Spleen (tissue), 11 donors: ENCODE results near the gene LUZP4. TPM values are rescaled to one million over a fixed set of nuclear protein-coding genes. Genes with fewer than 3 reads are reported as not detected.
"Not testable (repeated sequence)": the region's sequence is repeated elsewhere in the genome, so short reads cannot be mapped to it uniquely, and the experiment has no call there.

ENCODE experiments used
- DNase-seq: peaks from one replicate; pipeline ENCODE4 v3.0.0-alpha.2; 2020
- H3K27ac ChIP-seq, 8 donors: fragments of 200-600 bp; sonication (generic) in 7 of 8; 1 replicate in 4 of 8; 2 replicates in 4 of 8; pipeline versions ENCODE4 v1.5.0 to v1.8.0; 2016 to 2021; ENCODE audit warnings: inconsistent platforms in 4 of 8, mild to moderate bottlenecking in 4 of 8, moderate library complexity in 1 of 8
- H3K27me3 ChIP-seq, 7 donors: fragments of 200-600 bp; sonication (generic) in 6 of 7; replicated peaks in 1 of 7; 1 replicate in 4 of 7; 2 replicates in 3 of 7; pipeline versions ENCODE4 v1.5.0 to v1.8.0; 2016 to 2021; ENCODE audit warnings: inconsistent platforms in 3 of 7, mild to moderate bottlenecking in 1 of 7
- H3K36me3 ChIP-seq, 6 donors: fragments of 200-600 bp; sonication (generic) in 5 of 6; 1 replicate in 4 of 6; 2 replicates in 2 of 6; pipeline versions ENCODE4 v1.5.0 to v1.8.0; 2016 to 2021; ENCODE audit warnings: inconsistent platforms in 2 of 6
- H3K4me1 ChIP-seq, 6 donors: fragments of 200-600 bp; sonication (generic) in 5 of 6; 1 replicate in 3 of 6; 2 replicates in 3 of 6; pipeline versions ENCODE4 v1.5.0 to v1.8.0; 2016 to 2021; ENCODE audit warnings: inconsistent platforms in 3 of 6
- H3K4me3 ChIP-seq, 8 donors: fragments of 200-600 bp; sonication (generic) in 7 of 8; 1 replicate in 4 of 8; 2 replicates in 4 of 8; pipeline versions ENCODE4 v1.5.0 to v1.8.0; 2016 to 2021; ENCODE audit warnings: inconsistent platforms in 4 of 8, mild to moderate bottlenecking in 4 of 8, moderate library complexity in 2 of 8
- H3K9me3 ChIP-seq, 8 donors: fragments of 200-600 bp; sonication (generic) in 7 of 8; 1 replicate in 4 of 8; 2 replicates in 4 of 8; pipeline versions ENCODE4 v1.5.0 to v1.8.0; 2016 to 2021; ENCODE audit warnings: inconsistent platforms in 4 of 8
- POLR2A ChIP-seq, 3 donors: fragments of 450-650 bp; IDR thresholded peaks; one replicate each; pipeline ENCODE4 v1.5.1; 2017; ENCODE audit warnings: antibody characterized with exemption in 3 of 3, mild to moderate bottlenecking in 1 of 3
- POLR2AphosphoS5 ChIP-seq, 3 donors: sonication (generic); formaldehyde crosslinking; IDR thresholded peaks; one replicate each; pipeline ENCODE4 v1.5.1; 2017; ENCODE audit warnings: antibody characterized with exemption in 3 of 3
- WGBS, 5 donors: extraction: QIAGEN DNeasy Blood & Tissue Kit in 3 of 5; methylation state at CpG; one replicate each; pipeline versions ENCODE4 v1.1.5 to v1.1.7; 2013 to 2018; 5-methylcytosine and 5-hydroxymethylcytosine counted together
- intact Hi-C: fragments of 100-400 bp; cut with DNase I; formaldehyde crosslinking; loops from one replicate; pipeline ENCODE4 v1.15.0; 2023; ENCODE audit warnings: low total_unique reads
- polyA plus RNA-seq, 3 donors: library from polyadenylated mRNA; stranded (reverse); fragments of 200-250 nt; gene quantifications; one replicate each; pipeline ENCODE4 v1.2.1, GENCODE V29; 2013
- total RNA-seq, 7 donors: library from RNA; depleted of rRNA in 3 of 7; stranded (reverse); fragments of >200 nt in 3 of 7; fragmentation: NEBNext Ultra II Directional in 4 of 7; extraction: Animal tissue kit (Norgen Biotek cat#: 25700) in 4 of 7; gene quantifications; one replicate each; pipeline versions ENCODE4 v1.1.0 to v1.2.1, GENCODE V29; 2016 to 2021
- TF ChIP-seq, protein P1 (sequence below), 11 experiments: fragments of 200-600 bp in 7 of 11; fragments of 450-650 bp in 4 of 11; sonication (generic) in 4 of 11; IDR thresholded peaks in 8 of 11; conservative IDR thresholded peaks in 3 of 11; 1 replicate in 7 of 11; 2 replicates in 4 of 11; pipeline versions ENCODE4 v1.4.0 to v1.8.0; 2016 to 2021; ENCODE audit warnings: antibody characterized with exemption in 11 of 11, inconsistent platforms in 4 of 11, mild to moderate bottlenecking in 1 of 11
- donor health status: healthy with polysubstance abuse.
- donor health status: DM: no; HTN: no; CAD: no; lungs with moderate emphysema.
- donor health status: DM: no; HTN: no; CAD: no.
- donor health status: Bipolar disorder and iron deficiency.
- donor health status: healthy.
- donor health status: DM: no; HTN: no; CAD: no.
- donor health status: DM: yes; HTN: yes; CAD: no.

LUZP4 gene
- total and polyA plus RNA-seq, 10 donors = not detected

DNA sequence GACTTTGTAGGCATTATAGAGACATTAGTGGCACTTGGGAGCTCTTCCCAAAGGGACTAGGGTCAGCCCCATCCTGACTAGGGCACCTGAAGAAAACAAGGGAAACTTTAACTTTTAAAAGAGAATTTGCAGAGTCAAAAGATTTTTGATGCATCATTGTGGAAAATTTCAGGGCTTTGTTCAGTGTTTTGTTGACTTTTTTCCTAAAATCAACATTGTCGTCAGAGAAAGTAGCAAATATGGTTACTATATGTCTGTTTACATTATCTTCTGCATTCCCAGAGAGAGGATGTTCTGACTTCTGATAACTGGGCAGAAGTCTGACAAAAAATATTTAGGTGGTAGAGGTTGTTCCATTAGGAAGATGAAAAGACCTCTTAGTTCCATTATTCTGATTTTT lies 51.9 kb downstream of the LUZP4 start:
- intact Hi-C loops = no loop called here
- TF ChIP-seq, protein P1, sequence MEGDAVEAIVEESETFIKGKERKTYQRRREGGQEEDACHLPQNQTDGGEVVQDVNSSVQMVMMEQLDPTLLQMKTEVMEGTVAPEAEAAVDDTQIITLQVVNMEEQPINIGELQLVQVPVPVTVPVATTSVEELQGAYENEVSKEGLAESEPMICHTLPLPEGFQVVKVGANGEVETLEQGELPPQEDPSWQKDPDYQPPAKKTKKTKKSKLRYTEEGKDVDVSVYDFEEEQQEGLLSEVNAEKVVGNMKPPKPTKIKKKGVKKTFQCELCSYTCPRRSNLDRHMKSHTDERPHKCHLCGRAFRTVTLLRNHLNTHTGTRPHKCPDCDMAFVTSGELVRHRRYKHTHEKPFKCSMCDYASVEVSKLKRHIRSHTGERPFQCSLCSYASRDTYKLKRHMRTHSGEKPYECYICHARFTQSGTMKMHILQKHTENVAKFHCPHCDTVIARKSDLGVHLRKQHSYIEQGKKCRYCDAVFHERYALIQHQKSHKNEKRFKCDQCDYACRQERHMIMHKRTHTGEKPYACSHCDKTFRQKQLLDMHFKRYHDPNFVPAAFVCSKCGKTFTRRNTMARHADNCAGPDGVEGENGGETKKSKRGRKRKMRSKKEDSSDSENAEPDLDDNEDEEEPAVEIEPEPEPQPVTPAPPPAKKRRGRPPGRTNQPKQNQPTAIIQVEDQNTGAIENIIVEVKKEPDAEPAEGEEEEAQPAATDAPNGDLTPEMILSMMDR (IDR thresholded peaks at IDR 0.05 in 8 of 11, conservative IDR thresholded peaks at IDR 0.05 in 3 of 11) = no peak
- TF ChIP-seq POLR2A (IDR thresholded peaks at IDR 0.05) = no peak
- no peak for TF ChIP-seq POLR2AphosphoS5 (IDR thresholded peaks at IDR 0.05)
- Histone ChIP-seq H3K4me1 (no peaks in the 10 kb centered on the region), H3K27me3 (no peaks in the 10 kb centered on the region), H3K4me3 (no peak overlapping the region), H3K36me3 (no peaks in the 10 kb centered on the region), H3K9me3 (no peaks in the 10 kb centered on the region), H3K27ac (no peak overlapping the region)
- DNase-seq = no peak
- WGBS, 5 donors = 84 to 100% (median 89%) methylated on average over 1 of the region's 1 CpG

DNA sequence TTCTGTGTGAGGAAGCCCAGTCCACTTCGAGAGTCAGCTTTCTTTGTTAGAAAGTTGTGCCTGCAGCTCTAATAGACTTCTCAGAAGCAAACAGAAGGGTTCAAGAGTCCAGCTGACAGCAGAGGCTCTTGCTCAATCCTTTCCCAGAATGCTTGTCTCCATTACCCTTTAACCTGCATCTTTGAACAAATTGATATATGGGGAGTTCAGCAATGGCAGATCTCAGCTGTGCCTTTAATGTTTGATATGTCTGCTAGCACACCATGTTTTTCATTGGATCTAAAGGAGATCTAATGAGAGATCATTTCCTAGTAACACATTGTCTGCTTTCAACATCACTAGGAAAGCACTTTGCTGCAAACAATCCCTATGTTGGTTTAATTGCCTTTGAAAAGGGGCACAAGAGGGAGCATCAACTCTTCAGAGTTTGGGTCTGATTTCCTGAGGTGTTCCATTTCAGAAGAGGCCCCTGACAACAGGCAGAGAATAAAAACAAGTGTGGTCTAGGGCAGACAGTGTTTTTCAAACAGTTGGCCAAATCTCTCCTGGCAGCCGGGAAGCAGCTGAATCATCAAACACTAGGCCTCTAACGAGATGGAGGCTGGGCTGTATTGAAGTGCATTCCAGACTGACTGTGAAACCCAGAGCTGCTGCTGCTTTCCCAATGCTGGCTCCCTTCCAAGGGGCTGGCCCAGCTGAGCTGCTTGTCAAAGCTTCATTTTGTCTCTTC lies 55.5 kb downstream of the LUZP4 start:
- no peaks in the 10 kb centered on the region for H3K9me3 ChIP-seq
- no peak for TF ChIP-seq POLR2A (IDR thresholded peaks at IDR 0.05)
- peak in 1 of 3 donors; percentile 13 for TF ChIP-seq POLR2AphosphoS5 (IDR thresholded peaks at IDR 0.05)
- H3K27ac ChIP-seq = peak overlapping the region in 5 of 8 donors; percentile 12 to 50 (median 40)
- no peaks in the 10 kb centered on the region for H3K4me1 ChIP-seq
- no peak overlapping the region for H3K4me3 ChIP-seq
- H3K36me3 ChIP-seq = no peaks in the 10 kb centered on the region
- WGBS, 5 donors = 2 to 36% (median 29%) methylated on average over 3 of the region's 3 CpGs
- no peaks in the 10 kb centered on the region for H3K27me3 ChIP-seq
- intact Hi-C loops = no loop called here
- no peak for DNase-seq

DNA sequence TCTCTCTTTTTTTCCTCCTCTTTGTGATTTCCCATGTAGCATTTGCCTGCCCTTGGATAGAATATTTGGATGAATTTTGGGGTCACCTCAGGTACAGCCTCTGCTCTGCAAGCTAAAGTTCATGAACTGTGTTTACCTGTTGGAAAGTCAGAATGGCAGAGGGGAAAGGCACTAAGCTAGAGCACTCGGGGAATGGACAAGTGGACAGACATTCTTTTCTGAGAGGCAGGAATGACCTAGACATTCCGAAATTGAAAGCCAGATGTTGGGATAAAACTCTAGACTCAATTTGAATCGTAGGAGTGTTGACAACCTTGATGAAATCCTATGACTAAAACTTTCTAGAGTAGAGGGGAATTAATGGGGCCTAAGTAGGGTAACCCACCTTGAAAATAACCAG lies 56.1 kb downstream of the LUZP4 start:
- no peaks in the 10 kb centered on the region for H3K27me3 ChIP-seq
- TF ChIP-seq POLR2A (IDR thresholded peaks at IDR 0.05) (no peak), POLR2AphosphoS5 (IDR thresholded peaks at IDR 0.05) (no peak)
- TF ChIP-seq, protein P1 (IDR thresholded peaks at IDR 0.05 in 8 of 11, conservative IDR thresholded peaks at IDR 0.05 in 3 of 11) = no peak
- no peaks in the 10 kb centered on the region for H3K9me3 ChIP-seq
- intact Hi-C loops = no loop called here
- no peak for DNase-seq
- peak overlapping the region in 4 of 8 donors; percentile 36 to 50 (median 44) for H3K27ac ChIP-seq
- WGBS, 5 donors = 32 to 80% (median 39%) methylated on average over 3 of the region's 3 CpGs
- H3K4me3 ChIP-seq = no peak overlapping the region
- no peaks in the 10 kb centered on the region for H3K4me1 ChIP-seq
- no peaks in the 10 kb centered on the region for H3K36me3 ChIP-seq

DNA sequence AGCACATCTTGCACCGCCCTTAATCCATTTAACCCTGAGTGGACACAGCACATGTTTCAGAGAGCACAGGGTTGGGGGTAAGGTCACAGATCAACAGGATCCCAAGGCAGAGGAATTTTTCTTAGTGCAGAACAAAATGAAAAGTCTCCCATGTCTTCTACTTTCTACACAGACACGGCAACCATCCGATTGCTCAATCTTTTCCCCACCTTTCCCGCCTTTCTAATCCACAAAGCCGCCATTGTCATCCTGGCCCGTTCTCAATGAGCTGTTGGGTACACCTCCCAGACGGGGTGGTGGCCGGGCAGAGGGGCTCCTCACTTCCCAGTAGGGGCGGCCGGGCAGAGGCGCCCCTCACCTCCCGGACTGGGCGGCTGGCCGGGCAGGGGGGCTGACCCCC lies 57.2 kb downstream of the LUZP4 start:
- H3K27me3 ChIP-seq, H3K9me3 ChIP-seq, H3K4me1 ChIP-seq, DNase-seq, intact Hi-C loops, H3K4me3 ChIP-seq, H3K36me3 ChIP-seq, H3K27ac ChIP-seq: not testable (repeated sequence)
- 95 to 100% (median 99%) methylated on average over 3 to 7 of the region's 14 CpGs for WGBS, 5 donors

DNA sequence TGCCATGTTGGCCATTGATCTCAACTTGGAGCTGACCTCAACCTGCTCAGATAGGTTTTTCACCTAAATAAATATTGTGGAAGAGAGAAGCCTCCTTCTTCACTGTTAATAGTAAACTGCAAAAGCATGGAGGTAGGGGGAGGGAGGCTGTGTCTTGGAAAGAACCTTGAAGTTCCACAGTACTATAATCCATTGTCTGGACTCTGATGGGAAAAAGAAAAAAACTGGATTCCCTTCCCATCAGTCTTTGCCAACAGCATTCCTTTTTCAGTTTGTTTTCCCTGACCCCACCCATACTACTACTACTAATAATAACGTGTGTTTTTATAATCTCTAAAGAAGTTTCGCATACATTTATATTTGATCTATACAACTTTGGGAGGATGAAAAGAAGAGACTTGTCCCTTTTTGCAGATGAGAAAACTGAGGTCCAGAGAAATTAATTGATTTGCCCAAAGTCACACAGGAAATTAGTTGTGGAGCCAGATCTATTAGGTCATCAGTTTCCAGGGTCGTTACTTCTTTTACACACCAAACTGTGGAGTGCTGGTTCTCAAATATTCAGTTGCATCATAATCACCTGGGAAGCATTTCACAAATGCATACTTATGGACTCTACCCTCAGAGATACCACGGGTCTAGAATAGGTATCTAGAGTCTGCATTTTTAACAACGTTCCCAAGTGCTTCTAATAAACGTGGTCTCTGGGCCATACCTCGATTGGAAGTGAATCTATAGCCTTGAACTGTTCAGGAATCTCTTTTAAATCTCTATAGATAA lies 59.1 kb downstream of the LUZP4 start:
- H3K27me3 ChIP-seq = no peaks in the 10 kb centered on the region
- H3K4me1 ChIP-seq = no peaks in the 10 kb centered on the region
- H3K27ac ChIP-seq = no peak overlapping the region
- no peaks in the 10 kb centered on the region for H3K36me3 ChIP-seq
- H3K4me3 ChIP-seq = no peak overlapping the region
- H3K9me3 ChIP-seq = no peaks in the 10 kb centered on the region
- 67 to 85% (median 78%) methylated on average over 7 of the region's 7 CpGs for WGBS, 5 donors
- intact Hi-C loops = no loop called here
- TF ChIP-seq POLR2A (IDR thresholded peaks at IDR 0.05) = no peak
- DNase-seq = no peak
